H1 (cell line): Measurements from ENCODE around the gene RBM15. TPM values are rescaled to one million over a fixed set of nuclear protein-coding genes. Genes with fewer than 3 reads are reported as not detected.

ENCODE experiments used
- polyA plus RNA-seq, 7 experiments: library from polyadenylated mRNA; depleted of rRNA in 3 of 7; stranded (reverse) in 5 of 7; unstranded in 2 of 7; fragments of >200 nt in 5 of 7; fragments of 200-250 nt in 2 of 7; gene quantifications; 1 replicate in 5 of 7; 2 replicates in 1 of 7; 4 replicates in 1 of 7; pipeline versions ENCODE4 v1.2.1 to v1.2.3, GENCODE V29; 2011 to 2013; ENCODE audit warnings: missing spikeins in 2 of 7, mixed read lengths in 2 of 7
- total RNA-seq: library from RNA; stranded (reverse); fragmentation: NEBNext Ultra II Directional; extraction: Animal tissue kit (Norgen Biotek cat#: 25700); gene quantifications from 2 replicates; pipeline ENCODE4 v1.2.1, GENCODE V29; 2021

The RBM15 gene
- total and polyA plus RNA-seq, 2 of the 8 experiments (the other 6 are each of a cell fraction or from before 2014, with no cell fraction given), result 13.5 to 44.9 TPM

Other genes with a start within 250 kb of the RBM15 start
- gene UBL4B, start 226.9 kb upstream of the RBM15 start, total RNA-seq, result not detected in 2 replicates
- 0.06 and 0.11 TPM in 2 replicates for gene UBL4B, start 226.9 kb upstream of the RBM15 start, polyA plus RNA-seq (2011; rRNA removed)
- 0.28 and 0.29 TPM in 2 replicates for gene SLC6A17, start 188.9 kb upstream of the RBM15 start, total RNA-seq
- 0.08 and 0.15 TPM in 2 replicates for gene SLC6A17, start 188.9 kb upstream of the RBM15 start, polyA plus RNA-seq (2011; rRNA removed)
- gene KCNC4, start 129.1 kb upstream of the RBM15 start, total RNA-seq, result 11.2 TPM in 2 replicates
- gene KCNC4, start 129.1 kb upstream of the RBM15 start, polyA plus RNA-seq (2011; rRNA removed), result 8.1 and 10.6 TPM in 2 replicates
- gene SLC16A4, start 51.6 kb downstream of the RBM15 start, total RNA-seq, result 0.33 and 0.43 TPM in 2 replicates
- gene SLC16A4, start 51.6 kb downstream of the RBM15 start, polyA plus RNA-seq (2011; rRNA removed), result 0.20 and 0.30 TPM in 2 replicates
- 84.4 and 91.9 TPM in 2 replicates for gene LAMTOR5, start 68.3 kb downstream of the RBM15 start, total RNA-seq
- 177 and 297 TPM in 2 replicates for gene LAMTOR5, start 68.3 kb downstream of the RBM15 start, polyA plus RNA-seq (2011; rRNA removed)
- gene PROK1, start 111.8 kb downstream of the RBM15 start, total RNA-seq, result not detected in 2 replicates
- gene PROK1, start 111.8 kb downstream of the RBM15 start, polyA plus RNA-seq (2011; rRNA removed), result 0.12 and 0.20 TPM in 2 replicates
- gene KCNA10, start 179.8 kb downstream of the RBM15 start, total RNA-seq, result not detected in 2 replicates
- gene KCNA10, start 179.8 kb downstream of the RBM15 start, polyA plus RNA-seq (2011; rRNA removed), result not detected in 2 replicates